GM12878 (cell line): ENCODE results near the gene DTX2. TPM values are rescaled to one million over a fixed set of nuclear protein-coding genes. Genes with fewer than 3 reads are reported as not detected.
"Not testable (repeated sequence)": the region's sequence is repeated elsewhere in the genome, so short reads cannot be mapped to it uniquely, and the experiment has no call there.

Experiments used
- ATAC-seq: fragments of 200-7000 bp; cut with Tn5 transposase; 3 replicates; pipeline ENCODE4 v1.9.1; 2020; ENCODE audit warnings: mild to moderate bottlenecking, moderate library complexity
- BruUV-seq: library from RNA; stranded (reverse); fragments of 400-500 nt; replicated peaks from 2 replicates; lab custom pipeline; 2021; lab: Mats Ljungman, UMichigan
- CTCF ChIA-PET: fragments of 300-600 bp; sonication (Branson Sonifier 250); formaldehyde crosslinking; extraction: SDS; loops from one replicate; lab custom pipeline; 2021; ENCODE audit warnings: inconsistent platforms; lab: Yijun Ruan, JAX
- POLR2A ChIA-PET: fragments of 350-600 bp; formaldehyde crosslinking; extraction: SDS; loops from one replicate; lab custom pipeline; 2021; ENCODE audit warnings: inconsistent platforms; lab: Charles Lee
- RAD21 ChIA-PET: fragments of 300-600 bp; sonication (Branson Sonifier 250); formaldehyde crosslinking; loops from one replicate; lab custom pipeline; 2023; ENCODE audit warnings: antibody characterized with exemption; ENCODE audit not compliant: unreplicated experiment; lab: Charles Lee
- SMC1A ChIA-PET: fragments of 300-600 bp; sonication (Branson Sonifier 250); formaldehyde crosslinking; loops from one replicate; lab custom pipeline; 2023; ENCODE audit not compliant: unreplicated experiment, uncharacterized antibody; lab: Charles Lee
- DNase-seq: peaks from one replicate; pipeline ENCODE4 v3.0.0-alpha.2; 2011; ENCODE audit warnings: low read depth, low spot score
- FAIRE-seq: peaks from 3 replicates; lab custom pipeline; 2011; peaks lifted over from hg19 to GRCh38; lab: Jason Lieb, UNC
- H2AFZ ChIP-seq: 2 replicates; pipeline ENCODE4 v1.6.0; 2011; ENCODE audit warnings: low read depth, low read length, control low read depth; ENCODE audit not compliant: control insufficient read depth
- H3K27ac ChIP-seq: 2 replicates; pipeline ENCODE4 v1.5.1; 2011; ENCODE audit warnings: control low read depth; ENCODE audit not compliant: control insufficient read depth, insufficient read depth
- H3K27me3 ChIP-seq, 2 experiments: replicated peaks in 1 of 2; 2 replicates each; pipeline versions ENCODE4 v1.6.0 to v1.6.1; 2011; ENCODE audit warnings: low read length in 1 of 2; ENCODE audit not compliant: control insufficient read depth in 2 of 2, insufficient read depth in 2 of 2
- H3K36me3 ChIP-seq, 2 experiments: 2 replicates each; pipeline ENCODE4 v1.5.1; 2011; ENCODE audit warnings: low read length in 1 of 2; ENCODE audit not compliant: control insufficient read depth in 2 of 2, insufficient read depth in 2 of 2
- H3K4me1 ChIP-seq: 2 replicates; pipeline ENCODE4 v1.6.1; 2011; ENCODE audit warnings: mild to moderate bottlenecking, low read length, moderate library complexity, mixed read lengths; ENCODE audit not compliant: control insufficient read depth, insufficient read depth
- H3K4me2 ChIP-seq: 2 replicates; pipeline ENCODE4 v1.6.0; 2011; ENCODE audit warnings: control low read depth; ENCODE audit not compliant: control insufficient read depth, insufficient read depth
- H3K4me3 ChIP-seq: fragments of 200-600 bp; sonication (generic); 2 replicates; pipeline ENCODE4 v1.5.1; 2016
- H3K79me2 ChIP-seq: 2 replicates; pipeline ENCODE4 v1.6.0; 2011; ENCODE audit warnings: low read length; ENCODE audit not compliant: control insufficient read depth, insufficient read depth
- H3K9ac ChIP-seq: 2 replicates; pipeline ENCODE4 v1.8.0; 2011; ENCODE audit warnings: low read length, control low read depth, mixed read lengths; ENCODE audit not compliant: control insufficient read depth, insufficient read depth
- H3K9me3 ChIP-seq: replicated peaks from 3 replicates; pipeline ENCODE4 v1.5.1; 2011; ENCODE audit warnings: mild to moderate bottlenecking, low read length; ENCODE audit not compliant: control insufficient read depth, insufficient read depth
- H4K20me1 ChIP-seq: 2 replicates; pipeline ENCODE4 v1.6.0; 2011; ENCODE audit not compliant: control insufficient read depth, insufficient read depth
- WGBS: methylation state at CpG from one replicate; pipeline ENCODE4 v1.1.6; 2016; ENCODE audit warnings: low lambda C conversion rate; ENCODE audit not compliant: insufficient replicate concordance, insufficient coverage; ENCODE audit errors: missing lambda C conversion rate; 5-methylcytosine and 5-hydroxymethylcytosine counted together
- in situ Hi-C: fragments of 300-500 bp; cut with MboI; formaldehyde crosslinking; loops from 9 replicates; pipeline ENCODE4 v1.14.3; 2018; ENCODE audit warnings: mixed read lengths
- intact Hi-C: fragments of 100-400 bp; cut with micrococcal nuclease; formaldehyde crosslinking; loops from one replicate; pipeline ENCODE4 v1.14.2; 2022; ENCODE audit not compliant: unreplicated experiment
- polyA plus RNA-seq, 11 experiments: library from polyadenylated mRNA; depleted of rRNA in 4 of 11; unstranded in 6 of 11; stranded (reverse) in 5 of 11; fragments of >200 nt; fragmentation: Nextera tagmentation in 4 of 11; fragmentation: Illumina TruSeq in 1 of 11; extraction: Ambion mirVana in 4 of 11; extraction: Trizol in 1 of 11; gene quantifications; 1 replicate in 1 of 11; 2 replicates in 10 of 11; pipeline versions ENCODE4 v1.2.1 to v1.2.3, GENCODE V29; 2011 to 2016; ENCODE audit warnings: inconsistent platforms in 2 of 11, missing spikeins in 2 of 11, low read depth in 1 of 11
- total RNA-seq, 4 experiments: library from RNA; depleted of rRNA in 3 of 4; stranded (reverse); fragments of >200 nt in 3 of 4; fragmentation: Illumina TruSeq in 1 of 4; extraction: Trizol in 1 of 4; gene quantifications; 2 replicates each; pipeline versions ENCODE4 v1.2.1 to v1.2.3, GENCODE V29; 2013 to 2021

DTX2 gene
- total and polyA plus RNA-seq, 10 of the 15 experiments (the other 5 are each of a cell fraction or from before 2014, with no cell fraction given), result 0.14 to 31.0 (median 11.0) TPM

DNA sequence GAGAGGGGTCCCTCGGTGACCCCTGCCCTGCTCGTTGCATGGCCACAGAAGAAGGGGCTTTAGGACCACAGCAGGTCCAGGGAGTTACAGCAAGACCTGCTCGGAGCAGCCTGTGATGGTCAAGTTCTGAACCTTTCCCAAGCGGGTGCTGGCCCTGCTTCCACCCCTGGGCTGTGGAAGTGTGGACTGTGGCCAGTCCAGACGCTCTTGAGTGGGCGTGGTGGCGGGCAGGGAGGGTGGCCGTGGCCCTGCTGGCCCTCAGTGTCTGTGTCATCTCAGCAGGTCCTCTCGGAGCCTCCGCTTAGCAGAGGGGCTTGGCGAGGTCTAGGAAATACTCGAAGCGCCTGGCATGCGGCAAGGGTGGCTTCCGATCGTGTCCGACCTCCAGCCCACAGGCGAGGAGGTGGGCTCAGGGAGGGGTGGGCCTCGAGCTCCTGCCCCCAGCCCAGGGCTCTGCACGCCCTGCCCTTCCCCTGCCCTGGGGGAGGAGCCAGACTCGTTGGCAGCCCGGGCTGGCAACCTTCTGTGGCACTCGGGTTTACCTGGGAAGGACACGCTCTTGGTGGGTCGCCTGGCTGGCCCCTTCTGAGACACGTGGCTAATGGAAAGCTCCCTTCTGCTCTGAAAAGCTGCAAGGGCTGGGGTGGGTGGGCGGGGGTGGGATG lies 36.5 kb downstream of the DTX2 start:
- SMC1A ChIA-PET, DNase-seq, CTCF ChIA-PET, H3K79me2 ChIP-seq, RAD21 ChIA-PET, H3K4me3 ChIP-seq, FAIRE-seq, in situ Hi-C loops, H3K27me3 ChIP-seq, H4K20me1 ChIP-seq, H3K9ac ChIP-seq, H3K27ac ChIP-seq, H3K36me3 ChIP-seq, H3K4me2 ChIP-seq, POLR2A ChIA-PET, ATAC-seq, intact Hi-C loops, H3K4me1 ChIP-seq, H3K9me3 ChIP-seq, BruUV-seq, H2AFZ ChIP-seq: not testable (repeated sequence)
- 98% methylated on average over 5 of the region's 27 CpGs for WGBS

DNA sequence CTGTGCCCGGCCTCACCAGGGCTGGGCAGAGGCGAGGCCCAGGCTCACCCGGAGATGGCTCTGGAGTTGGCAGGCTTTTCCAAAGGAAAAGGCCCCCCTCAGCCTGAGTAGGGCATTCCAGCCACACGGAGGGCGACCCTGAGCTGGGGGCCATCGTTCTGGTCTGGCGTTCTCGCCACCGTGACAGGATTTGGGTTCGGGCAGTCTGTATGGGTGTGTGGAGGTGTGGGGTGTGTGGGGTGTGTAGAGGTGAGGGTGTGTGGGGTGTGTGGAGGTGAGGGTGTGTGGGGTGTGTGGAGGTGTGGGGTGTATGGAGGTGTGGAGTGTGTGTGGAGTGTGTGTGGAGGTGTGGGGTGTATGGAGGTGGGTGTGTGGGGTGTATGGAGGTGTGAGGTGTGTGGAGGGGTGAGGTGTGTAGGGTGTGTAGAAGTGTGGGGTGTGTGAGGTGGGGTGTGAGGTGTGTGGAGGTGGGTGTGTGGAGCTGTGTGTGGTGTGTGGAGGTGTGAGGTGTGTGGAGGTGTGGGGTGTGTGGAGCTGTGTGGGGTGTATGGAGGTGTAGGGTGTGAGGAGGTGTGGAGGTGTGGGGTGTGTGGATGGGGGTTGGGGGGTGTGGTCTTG lies 37.2 kb downstream of the DTX2 start:
- WGBS, result 95% methylated on average over 8 of the region's 10 CpGs
- H3K4me3 ChIP-seq, H3K9me3 ChIP-seq, H3K27ac ChIP-seq, SMC1A ChIA-PET, CTCF ChIA-PET, intact Hi-C loops, BruUV-seq, H2AFZ ChIP-seq, H4K20me1 ChIP-seq, ATAC-seq, H3K4me2 ChIP-seq, H3K4me1 ChIP-seq, DNase-seq, in situ Hi-C loops, H3K79me2 ChIP-seq, POLR2A ChIA-PET, H3K36me3 ChIP-seq, H3K9ac ChIP-seq, H3K27me3 ChIP-seq, FAIRE-seq: not testable (repeated sequence)
- RAD21 ChIA-PET, result interaction anchor here (1.2 kb wide), 1 partner anchor 179 kb away, joined by 3 read pairs; no protein-coding TSS in a partner anchor

DNA sequence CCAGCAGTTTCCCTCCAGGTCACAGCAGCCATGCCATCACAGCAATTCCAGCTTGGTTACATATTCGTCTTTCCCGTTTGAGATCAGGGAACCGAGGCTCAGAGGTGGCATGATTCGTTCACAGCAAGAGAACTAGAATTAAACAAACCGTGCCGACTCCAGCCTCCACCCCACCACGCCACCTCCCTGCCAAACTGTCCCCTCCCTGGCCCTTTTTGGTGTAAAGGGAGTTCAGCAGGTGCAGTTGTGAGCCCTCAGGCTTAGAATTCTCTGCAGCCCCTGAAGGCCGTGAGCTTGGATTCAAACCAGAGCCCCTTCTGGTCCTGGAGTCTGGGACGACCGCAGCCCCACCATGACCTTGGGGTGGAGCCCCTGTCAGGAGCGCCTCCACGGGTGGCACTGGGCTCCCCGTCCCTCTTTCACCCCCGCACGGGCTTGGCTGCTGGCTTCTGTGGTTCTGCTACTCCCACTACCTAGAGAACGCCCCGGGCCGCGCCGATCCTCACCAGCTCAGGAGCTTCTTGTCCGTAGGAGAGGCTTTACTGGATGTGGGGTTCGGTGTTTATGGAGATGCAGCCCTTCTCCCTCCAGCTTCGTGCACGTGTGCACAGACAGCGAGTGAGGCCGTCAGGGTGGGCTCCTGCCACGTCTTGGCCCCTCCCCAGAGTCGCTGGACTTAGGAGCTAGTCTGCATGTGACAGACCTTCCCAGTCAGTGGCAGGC lies 37.9 kb downstream of the DTX2 start:
- H2AFZ ChIP-seq, H4K20me1 ChIP-seq, H3K36me3 ChIP-seq, H3K27ac ChIP-seq, H3K4me2 ChIP-seq, H3K9me3 ChIP-seq, H3K79me2 ChIP-seq, H3K4me1 ChIP-seq, H3K4me3 ChIP-seq, SMC1A ChIA-PET, BruUV-seq, in situ Hi-C loops, DNase-seq, CTCF ChIA-PET, H3K27me3 ChIP-seq, POLR2A ChIA-PET, intact Hi-C loops, H3K9ac ChIP-seq: not testable (repeated sequence)
- WGBS, result 58% methylated on average over 14 of the region's 28 CpGs
- RAD21 ChIA-PET, result interaction anchor here (1.2 kb wide), 1 partner anchor 180 kb away, joined by 3 read pairs; no protein-coding TSS in a partner anchor
- ATAC-seq (peak; percentile 58), FAIRE-seq (peak; percentile 52)
